OCI-LY7 (cell line): ENCODE measurements around the gene FLNB. TPM values are rescaled to one million over a fixed set of nuclear protein-coding genes. Genes with fewer than 3 reads are reported as not detected.

Experiments
- BruUV-seq: library from RNA; stranded (reverse); fragments of 400-500 nt; replicated peaks from 2 replicates; lab custom pipeline; 2021; lab: Mats Ljungman, UMichigan
- CTCF ChIA-PET: fragments of 300-600 bp; sonication (Branson Sonifier 250); formaldehyde crosslinking; loops from one replicate; lab custom pipeline; 2022; ENCODE audit warnings: antibody characterized with exemption; ENCODE audit not compliant: unreplicated experiment; lab: Charles Lee
- POLR2A ChIA-PET: fragments of 300-600 bp; sonication (Branson Sonifier 250); formaldehyde crosslinking; loops from one replicate; lab custom pipeline; 2022; ENCODE audit warnings: antibody characterized with exemption; lab: Charles Lee
- DNase-seq: peaks from one replicate; pipeline ENCODE4 v3.0.0-alpha.2; 2015; ENCODE audit warnings: low spot score
- H2AFZ ChIP-seq: fragments of 200-600 bp; sonication (generic), shearing (Covaris generic); 2 replicates; pipeline ENCODE4 v1.6.1; 2014; ENCODE audit warnings: mild to moderate bottlenecking, antibody characterized with exemption, low read length, moderate library complexity
- H3K27ac ChIP-seq: fragments of 200-600 bp; sonication (generic); 2 replicates; pipeline ENCODE4 v1.5.1; 2014; ENCODE audit warnings: mixed run types, low read depth, mild to moderate bottlenecking, moderate library complexity, low read length, inconsistent platforms; ENCODE audit not compliant: poor library complexity, severe bottlenecking
- H3K36me3 ChIP-seq: fragments of 200-600 bp; sonication (generic); 2 replicates; pipeline ENCODE4 v1.6.1; 2014; ENCODE audit warnings: mild to moderate bottlenecking, antibody characterized with exemption, low read length, moderate library complexity, mixed read lengths; ENCODE audit not compliant: insufficient read depth
- H3K4me1 ChIP-seq: fragments of 200-600 bp; sonication (generic); 2 replicates; pipeline ENCODE4 v1.5.1; 2014; ENCODE audit warnings: mild to moderate bottlenecking, low read length; ENCODE audit not compliant: insufficient read depth, poor library complexity, severe bottlenecking
- H3K4me2 ChIP-seq: fragments of 200-600 bp; sonication (generic); 2 replicates; pipeline ENCODE4 v1.6.1; 2014; ENCODE audit warnings: mild to moderate bottlenecking, low read length
- H3K4me3 ChIP-seq: fragments of 200-600 bp; sonication (generic); 2 replicates; pipeline ENCODE4 v1.5.1; 2014; ENCODE audit warnings: mild to moderate bottlenecking, low read depth, low read length; ENCODE audit not compliant: poor library complexity, severe bottlenecking
- H3K79me2 ChIP-seq: fragments of 200-600 bp; sonication (generic); 2 replicates; pipeline ENCODE4 v1.6.1; 2016; ENCODE audit warnings: low read depth, mild to moderate bottlenecking, low read length, moderate library complexity, mixed read lengths; ENCODE audit not compliant: insufficient read depth
- H3K9me2 ChIP-seq: fragments of 200-600 bp; sonication (generic); 2 replicates; pipeline ENCODE4 v1.6.1; 2016; ENCODE audit warnings: mild to moderate bottlenecking, low read length, mixed read lengths; ENCODE audit not compliant: insufficient read depth
- H3K9me3 ChIP-seq: fragments of 200-600 bp; sonication (generic); 2 replicates; pipeline ENCODE4 v1.6.1; 2014; ENCODE audit warnings: mild to moderate bottlenecking, mixed run types, low read length, mixed read lengths
- H4K20me1 ChIP-seq: fragments of 200-600 bp; sonication (generic); 2 replicates; pipeline ENCODE4 v1.6.1; 2014; ENCODE audit warnings: mild to moderate bottlenecking, antibody characterized with exemption, low read length, moderate library complexity, mixed read lengths; ENCODE audit not compliant: insufficient read depth
- EZH2phosphoT487 ChIP-seq: fragments of 200-600 bp; sonication (generic); IDR thresholded peaks from 2 replicates; pipeline ENCODE4 v1.6.1; 2018; ENCODE audit warnings: low read depth, borderline replicate concordance, mild to moderate bottlenecking, mixed run types, antibody characterized with exemption, low read length, moderate library complexity, mixed read lengths
- intact Hi-C: fragments of 100-400 bp; cut with micrococcal nuclease; formaldehyde crosslinking; loops from one replicate; pipeline ENCODE4 v1.10.0; 2022; ENCODE audit not compliant: unreplicated experiment
- total RNA-seq, 2 experiments: library from RNA; depleted of rRNA in 1 of 2; stranded (reverse); fragments of >200 nt in 1 of 2; shearing (Covaris generic) in 1 of 2; gene quantifications; 2 replicates each; pipeline ENCODE4 v1.2.3, GENCODE V29; 2014 to 2022
- TF ChIP-seq, protein P1 (sequence below): fragments of 200-600 bp; sonication (generic); conservative IDR thresholded peaks from 2 replicates; pipeline ENCODE4 v1.5.1; 2014; ENCODE audit warnings: mild to moderate bottlenecking, antibody characterized with exemption, low read length, moderate library complexity, mixed read lengths

The FLNB gene
- total RNA-seq, 2 experiments from 2014 or later, result 29.9 to 39.1 TPM

- H3K4me3 ChIP-seq, result no peak overlapping the region
- TF ChIP-seq, protein P1, sequence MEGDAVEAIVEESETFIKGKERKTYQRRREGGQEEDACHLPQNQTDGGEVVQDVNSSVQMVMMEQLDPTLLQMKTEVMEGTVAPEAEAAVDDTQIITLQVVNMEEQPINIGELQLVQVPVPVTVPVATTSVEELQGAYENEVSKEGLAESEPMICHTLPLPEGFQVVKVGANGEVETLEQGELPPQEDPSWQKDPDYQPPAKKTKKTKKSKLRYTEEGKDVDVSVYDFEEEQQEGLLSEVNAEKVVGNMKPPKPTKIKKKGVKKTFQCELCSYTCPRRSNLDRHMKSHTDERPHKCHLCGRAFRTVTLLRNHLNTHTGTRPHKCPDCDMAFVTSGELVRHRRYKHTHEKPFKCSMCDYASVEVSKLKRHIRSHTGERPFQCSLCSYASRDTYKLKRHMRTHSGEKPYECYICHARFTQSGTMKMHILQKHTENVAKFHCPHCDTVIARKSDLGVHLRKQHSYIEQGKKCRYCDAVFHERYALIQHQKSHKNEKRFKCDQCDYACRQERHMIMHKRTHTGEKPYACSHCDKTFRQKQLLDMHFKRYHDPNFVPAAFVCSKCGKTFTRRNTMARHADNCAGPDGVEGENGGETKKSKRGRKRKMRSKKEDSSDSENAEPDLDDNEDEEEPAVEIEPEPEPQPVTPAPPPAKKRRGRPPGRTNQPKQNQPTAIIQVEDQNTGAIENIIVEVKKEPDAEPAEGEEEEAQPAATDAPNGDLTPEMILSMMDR, result no peak
- TF ChIP-seq EZH2phosphoT487, result no peak
- no peaks in the 10 kb centered on the region for H3K79me2 ChIP-seq
- H3K9me3 ChIP-seq, result no peaks in the 10 kb centered on the region
- intact Hi-C loops, result no loop called here
- H4K20me1 ChIP-seq, result no peaks in the 10 kb centered on the region
- H3K27ac ChIP-seq, result no peak overlapping the region
- H3K36me3 ChIP-seq, result peaks cover 27% of the 10 kb centered on the region; the same call in 1 of the 2 replicates
- H2AFZ ChIP-seq, result no peak overlapping the region
- H3K4me2 ChIP-seq, result peak overlapping the region; percentile 63
- DNase-seq, result no peak
- BruUV-seq, result no TSS peak
- H3K9me2 ChIP-seq, result no peaks in the 10 kb centered on the region
- ChIA-PET CTCF (interaction anchor here (0.8 kb wide), 1 partner anchor 16 kb away, joined by 3 read pairs; no protein-coding TSS in a partner anchor), POLR2A (interaction anchor here (0.6 kb wide), 1 partner anchor 405 kb away, joined by 4 read pairs; no protein-coding TSS in a partner anchor)
- peaks cover 19% of the 10 kb centered on the region for H3K4me1 ChIP-seq
Observed at GRCh38 chr3:58074997-58075396, 66.8 kb downstream of the FLNB start.

DNA sequence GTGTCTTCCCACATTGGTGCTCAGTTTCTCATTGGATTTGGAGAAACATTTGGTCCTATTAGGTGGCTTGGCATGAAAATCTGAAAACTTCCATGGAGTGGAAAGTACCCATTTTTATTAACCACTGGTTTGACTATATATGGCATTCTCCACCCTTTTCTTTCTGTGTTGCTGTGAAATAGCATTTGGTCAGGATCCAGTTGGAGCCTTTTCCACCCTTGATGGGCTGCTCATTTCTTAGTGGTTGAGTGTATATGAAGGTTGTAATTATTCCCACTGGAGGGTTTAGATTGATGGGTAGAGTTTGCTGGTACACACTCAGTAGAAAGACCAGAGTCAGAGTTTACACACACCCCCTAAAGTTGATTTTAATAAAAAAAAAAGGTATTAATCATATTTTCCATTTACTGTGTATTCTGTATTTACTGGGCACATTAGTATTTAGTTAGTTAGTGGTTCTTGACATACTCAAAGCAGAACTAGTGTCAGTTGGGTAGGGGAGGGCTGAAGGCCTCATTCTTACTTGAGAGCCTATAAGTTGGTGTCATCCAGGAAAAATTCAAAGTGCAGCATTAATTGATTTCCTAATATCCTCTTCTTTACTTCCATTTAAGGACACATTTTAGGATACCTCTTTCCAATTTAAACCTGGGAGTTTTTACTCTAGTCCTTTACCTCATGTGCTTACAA lies 69.5 kb downstream of the FLNB start:
- Histone ChIP-seq H3K27ac (no peak overlapping the region), H3K4me3 (no peak overlapping the region), H3K36me3 (peaks cover 30% of the 10 kb centered on the region; the same call in 1 of the 2 replicates), H4K20me1 (no peaks in the 10 kb centered on the region), H3K9me3 (no peaks in the 10 kb centered on the region), H3K79me2 (no peaks in the 10 kb centered on the region), H3K4me2 (no peak overlapping the region), H3K4me1 (peaks cover 19% of the 10 kb centered on the region), H2AFZ (no peak overlapping the region), H3K9me2 (no peaks in the 10 kb centered on the region)
- intact Hi-C loops, result no loop called here
- no peak for TF ChIP-seq EZH2phosphoT487
- TF ChIP-seq, protein P1, result no peak
- CTCF ChIA-PET, result no interaction called here
- no TSS peak for BruUV-seq
- no peak for DNase-seq
- POLR2A ChIA-PET, result no interaction called here

- peaks cover 16% of the 10 kb centered on the region for H3K4me1 ChIP-seq
- H3K9me3 ChIP-seq, result no peaks in the 10 kb centered on the region
- DNase-seq, result no peak
- intact Hi-C loops, result no loop called here
- no peaks in the 10 kb centered on the region for H3K79me2 ChIP-seq
- no peak overlapping the region for H3K27ac ChIP-seq
- H3K9me2 ChIP-seq, result no peaks in the 10 kb centered on the region
- H3K36me3 ChIP-seq, result peaks cover 30% of the 10 kb centered on the region; the same call in 1 of the 2 replicates
- ChIA-PET CTCF (no interaction called here), POLR2A (no interaction called here)
- H3K4me2 ChIP-seq, result no peak overlapping the region
- no peak for TF ChIP-seq EZH2phosphoT487
- TF ChIP-seq, protein P1, result no peak
- no peak overlapping the region for H2AFZ ChIP-seq
- BruUV-seq, result no TSS peak
- H4K20me1 ChIP-seq, result no peaks in the 10 kb centered on the region
- no peak overlapping the region for H3K4me3 ChIP-seq
Observed at GRCh38 chr3:58078610-58079009, 70.4 kb downstream of the FLNB start.
